GM10248 (cell line): ENCODE results near the gene WDR72.
"Not testable (repeated sequence)": the region's sequence is repeated elsewhere in the genome, so short reads cannot be mapped to it uniquely, and the experiment has no call there.

Experiments used
- CTCF ChIA-PET: fragments of 300-600 bp; sonication (Branson Sonifier 250); formaldehyde crosslinking; extraction: SDS; loops from one replicate; lab custom pipeline; 2021; ENCODE audit warnings: antibody characterized with exemption; lab: Yijun Ruan, JAX
- POLR2A ChIA-PET: fragments of 350-650 bp; sonication (Branson Sonifier 250); formaldehyde crosslinking; extraction: SDS; loops from one replicate; lab custom pipeline; 2020; ENCODE audit warnings: antibody characterized with exemption; lab: Yijun Ruan, JAX
- DNase-seq: peaks from one replicate; pipeline ENCODE4 v3.0.0; 2012; ENCODE audit errors: extremely low spot score
- TF ChIP-seq, protein P1 (sequence below): IDR thresholded peaks from 2 replicates; pipeline ENCODE4 v1.5.1; 2012; ENCODE audit warnings: mild to moderate bottlenecking, low read depth; ENCODE audit errors: extremely low read depth, missing control alignments, control extremely low read depth

WDR72 gene

DNA sequence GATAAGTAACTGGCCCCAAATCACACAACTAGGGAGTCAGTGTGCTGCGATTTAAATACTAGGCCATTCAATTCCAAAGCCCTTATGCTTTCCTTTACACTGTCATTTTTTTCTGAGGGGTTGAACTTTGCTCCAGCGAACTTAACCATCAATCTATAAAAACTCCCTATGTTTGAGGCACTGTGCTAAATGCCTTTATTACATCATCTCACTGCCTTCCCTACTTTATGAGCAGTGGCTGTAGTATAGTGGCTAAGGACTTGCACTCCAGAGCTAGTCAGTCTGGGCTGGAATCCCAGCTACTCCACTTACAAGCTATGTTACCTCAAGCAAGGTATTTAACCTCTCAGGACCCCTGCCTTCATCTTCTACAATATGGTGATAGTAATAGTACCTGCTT, 26.9 kb upstream of the WDR72 start:
- POLR2A ChIA-PET, result no interaction called here
- CTCF ChIA-PET, result interaction anchor here (1.0 to 1.2 kb wide), 2 partner anchors 12 to 25 kb away, joined by 3 read pairs; no protein-coding TSS in a partner anchor

DNA sequence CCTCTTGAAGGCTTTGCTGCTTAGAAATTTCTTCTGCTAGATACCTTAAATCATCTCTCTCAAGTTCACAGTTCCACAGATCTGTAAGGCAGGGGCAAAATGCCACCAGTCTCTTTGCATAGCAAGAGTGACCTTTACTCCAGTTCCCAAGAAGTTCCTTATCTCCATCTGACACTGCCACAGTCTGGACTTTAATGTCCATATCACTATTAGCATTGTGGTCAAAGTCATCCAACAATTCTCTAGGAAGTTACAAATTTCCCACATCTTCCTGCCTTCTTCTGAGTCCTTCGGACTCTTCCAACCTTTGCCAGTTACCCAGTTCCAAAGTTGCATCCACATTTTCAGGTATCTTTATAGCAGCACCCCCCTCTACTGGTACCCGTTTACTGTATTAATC, 25.8 kb upstream of the WDR72 start:
- CTCF ChIA-PET, POLR2A ChIA-PET, DNase-seq: not testable (repeated sequence)

More for the DNA sequence above, 26.9 kb upstream of the WDR72 start:
- DNase-seq, result no peak
- TF ChIP-seq, protein P1, sequence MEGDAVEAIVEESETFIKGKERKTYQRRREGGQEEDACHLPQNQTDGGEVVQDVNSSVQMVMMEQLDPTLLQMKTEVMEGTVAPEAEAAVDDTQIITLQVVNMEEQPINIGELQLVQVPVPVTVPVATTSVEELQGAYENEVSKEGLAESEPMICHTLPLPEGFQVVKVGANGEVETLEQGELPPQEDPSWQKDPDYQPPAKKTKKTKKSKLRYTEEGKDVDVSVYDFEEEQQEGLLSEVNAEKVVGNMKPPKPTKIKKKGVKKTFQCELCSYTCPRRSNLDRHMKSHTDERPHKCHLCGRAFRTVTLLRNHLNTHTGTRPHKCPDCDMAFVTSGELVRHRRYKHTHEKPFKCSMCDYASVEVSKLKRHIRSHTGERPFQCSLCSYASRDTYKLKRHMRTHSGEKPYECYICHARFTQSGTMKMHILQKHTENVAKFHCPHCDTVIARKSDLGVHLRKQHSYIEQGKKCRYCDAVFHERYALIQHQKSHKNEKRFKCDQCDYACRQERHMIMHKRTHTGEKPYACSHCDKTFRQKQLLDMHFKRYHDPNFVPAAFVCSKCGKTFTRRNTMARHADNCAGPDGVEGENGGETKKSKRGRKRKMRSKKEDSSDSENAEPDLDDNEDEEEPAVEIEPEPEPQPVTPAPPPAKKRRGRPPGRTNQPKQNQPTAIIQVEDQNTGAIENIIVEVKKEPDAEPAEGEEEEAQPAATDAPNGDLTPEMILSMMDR, result no peak

DNA sequence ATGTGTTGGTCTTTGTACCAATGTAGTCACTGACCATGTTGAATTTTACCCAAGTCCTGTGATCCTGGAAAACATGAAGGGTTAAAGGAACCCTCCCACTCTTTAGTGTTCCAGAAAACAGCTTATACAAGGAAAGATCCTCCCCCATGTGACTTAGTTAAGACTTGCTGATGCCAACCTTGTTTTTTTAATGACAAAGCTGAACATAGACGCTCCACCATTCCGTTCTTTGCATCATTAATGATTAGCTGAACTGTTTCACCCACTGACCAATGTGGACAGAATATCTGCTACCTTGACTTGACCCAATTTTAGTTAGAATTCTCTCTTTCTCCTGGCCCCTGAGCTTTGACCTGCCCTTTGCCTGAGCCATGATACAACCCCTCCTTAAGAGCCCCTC, 3.5 kb upstream of the WDR72 start:
- ChIA-PET POLR2A (no interaction called here), CTCF (no interaction called here)
- no peak for DNase-seq

DNA sequence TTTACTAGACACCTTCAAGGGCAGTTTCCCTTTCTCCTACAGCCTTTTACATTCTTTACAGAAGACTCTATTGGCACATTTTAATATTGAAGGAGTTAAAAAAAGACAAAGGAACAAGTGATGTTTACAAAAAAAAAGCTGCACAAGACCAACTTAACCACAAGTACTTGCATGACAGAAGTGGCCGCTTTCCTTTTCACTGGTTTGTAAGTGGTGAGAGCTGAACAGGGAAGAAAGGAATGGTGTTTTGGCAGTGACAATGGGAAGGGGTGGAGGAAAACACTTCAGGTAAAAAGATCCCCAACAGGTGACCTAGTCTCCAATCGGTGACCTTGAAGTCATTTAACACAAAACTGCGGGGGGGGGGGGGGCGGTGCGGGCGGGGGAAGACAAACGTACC, 1.1 kb downstream of the WDR72 start:
- TF ChIP-seq, protein P1, result no peak
- no peak for DNase-seq
- POLR2A ChIA-PET, result no interaction called here
- CTCF ChIA-PET, result interaction anchor here (1.5 kb wide), 1 partner anchor 11 kb away, joined by 5 read pairs; no protein-coding TSS in a partner anchor

More for the DNA sequence above, 3.5 kb upstream of the WDR72 start:
- TF ChIP-seq, protein P1, result no peak

DNA sequence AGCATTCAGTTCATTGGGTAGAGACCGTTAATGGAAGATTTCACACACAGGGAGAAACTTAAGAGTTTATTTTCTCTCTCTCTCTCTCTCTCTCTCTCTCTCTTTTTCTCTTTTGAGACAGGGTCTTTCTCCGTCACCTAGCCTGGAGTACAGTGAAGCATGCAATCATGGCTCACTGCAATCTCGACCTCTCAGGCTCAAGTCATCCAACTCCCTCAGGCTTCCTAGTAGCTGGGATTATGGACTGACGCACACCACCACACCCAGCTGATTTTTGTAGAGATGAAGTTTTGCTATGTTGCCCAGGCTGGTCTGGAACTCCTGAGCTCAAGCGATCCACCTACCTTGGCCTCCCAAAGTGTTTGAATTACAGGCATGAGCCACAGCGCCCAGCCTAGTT, 1.6 kb downstream of the WDR72 start:
- POLR2A ChIA-PET, result no interaction called here
- CTCF ChIA-PET, result interaction anchor here (1.5 kb wide), 1 partner anchor 10 kb away, joined by 5 read pairs; no protein-coding TSS in a partner anchor
- DNase-seq, result no peak
- TF ChIP-seq, protein P1, result no peak

DNA sequence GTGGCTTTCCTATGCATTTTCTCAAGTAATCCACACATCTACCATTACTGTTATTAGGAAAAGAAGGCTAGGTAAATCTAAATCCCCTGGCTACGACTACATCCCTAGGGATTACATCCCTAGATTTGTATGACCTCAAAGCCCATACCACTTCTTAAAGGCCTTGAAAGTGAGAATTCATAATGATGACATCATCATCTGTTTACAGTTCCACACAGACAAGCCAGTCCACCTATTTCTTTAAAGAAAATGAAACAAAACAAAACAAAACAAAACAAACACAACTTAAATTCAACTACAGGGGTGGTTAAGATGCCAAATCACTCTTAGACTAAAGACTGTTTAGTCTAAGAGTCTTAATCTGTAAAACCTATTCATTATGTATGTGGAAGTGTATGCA, 5.7 kb downstream of the WDR72 start:
- TF ChIP-seq, protein P1, result no peak
- POLR2A ChIA-PET, result no interaction called here
- CTCF ChIA-PET, result no interaction called here
- no peak for DNase-seq

DNA sequence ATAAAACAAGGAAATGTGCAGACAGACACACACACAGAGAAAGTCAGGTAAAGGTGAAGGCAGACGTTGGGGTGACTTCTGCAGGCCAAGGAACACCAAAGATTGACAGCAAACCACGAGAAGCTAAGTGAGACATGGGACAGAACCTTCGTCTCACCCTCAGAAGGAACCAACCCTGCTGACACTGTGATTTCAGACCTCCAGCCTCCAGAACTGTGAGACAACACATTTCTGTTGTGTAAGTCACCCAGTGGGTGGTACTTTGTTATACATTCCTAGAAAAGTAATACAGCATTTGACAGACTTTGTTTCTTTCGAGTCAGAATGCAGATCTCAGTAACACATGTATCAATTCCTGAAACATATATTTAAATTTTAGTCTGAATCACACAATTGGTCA, 7.1 kb downstream of the WDR72 start:
- ChIA-PET POLR2A (no interaction called here), CTCF (no interaction called here)
- DNase-seq, result no peak
- TF ChIP-seq, protein P1, result no peak
